ENCODE data around the gene TMEM52. TPM values are rescaled to one million over a fixed set of nuclear protein-coding genes. Genes with fewer than 3 reads are reported as not detected.
A peak's percentile ranks its signal among the peaks of the same experiment; 100 is the strongest.

TMEM52 gene
- total RNA-seq, 1 donor from 2014 or later: 5.4 TPM

- Mint-ChIP-seq H3K4me3 (ENCODE audit: unreplicated experiment) (no peak overlapping the region), H3K27me3 (ENCODE audit: unreplicated experiment) (no peaks in the 10 kb centered on the region)
- no peak for DNase-seq
Observed at GRCh38 chr1:1921459-1921862, 2.4 kb upstream of the TMEM52 start.

GRCh38 chr1:1920608-1921458 is 1.8 kb upstream of the TMEM52 start:
- Mint-ChIP-seq H3K36me3 (ENCODE audit: unreplicated experiment) (no peaks in the 10 kb centered on the region), H3K9me3 (ENCODE audit: unreplicated experiment) (peaks cover 2% of the 10 kb centered on the region), H3K27me3 (ENCODE audit: unreplicated experiment) (no peaks in the 10 kb centered on the region), H3K4me3 (ENCODE audit: unreplicated experiment) (no peak overlapping the region), H3K4me1 (ENCODE audit: low read depth, unreplicated experiment) (no peaks in the 10 kb centered on the region), H3K27ac (ENCODE audit: unreplicated experiment) (no peak overlapping the region)
- no peak for TF ChIP-seq CTCF (IDR thresholded peaks at IDR 0.05; ENCODE audit: partially characterized antibody, unreplicated experiment)
- DNase-seq: peak; percentile 12

More at GRCh38 chr1:1921459-1921862, 2.4 kb upstream of the TMEM52 start:
- TF ChIP-seq CTCF (IDR thresholded peaks at IDR 0.05; ENCODE audit: partially characterized antibody, unreplicated experiment): no peak
- H3K4me1 Mint-ChIP-seq (ENCODE audit: low read depth, unreplicated experiment): no peaks in the 10 kb centered on the region
- peaks cover 2% of the 10 kb centered on the region for H3K9me3 Mint-ChIP-seq (ENCODE audit: unreplicated experiment)
- no peak overlapping the region for H3K27ac Mint-ChIP-seq (ENCODE audit: unreplicated experiment)
- no peaks in the 10 kb centered on the region for H3K36me3 Mint-ChIP-seq (ENCODE audit: unreplicated experiment)

GRCh38 chr1:1920057-1920607 is 1.1 kb upstream of the TMEM52 start:
- Mint-ChIP-seq H3K4me3 (ENCODE audit: unreplicated experiment) (no peak overlapping the region), H3K9me3 (ENCODE audit: unreplicated experiment) (peaks cover 2% of the 10 kb centered on the region), H3K36me3 (ENCODE audit: unreplicated experiment) (no peaks in the 10 kb centered on the region), H3K27me3 (ENCODE audit: unreplicated experiment) (no peaks in the 10 kb centered on the region), H3K4me1 (ENCODE audit: low read depth, unreplicated experiment) (peaks cover under 1% of the 10 kb centered on the region), H3K27ac (ENCODE audit: unreplicated experiment) (no peak overlapping the region)
- no peak for TF ChIP-seq CTCF (IDR thresholded peaks at IDR 0.05; ENCODE audit: partially characterized antibody, unreplicated experiment)
- no peak for DNase-seq

GRCh38 chr1:1919304-1920056 is 401 bp upstream of the TMEM52 start:
- TF ChIP-seq CTCF (IDR thresholded peaks at IDR 0.05; ENCODE audit: partially characterized antibody, unreplicated experiment): no peak

More at GRCh38 chr1:1919304-1920056, 401 bp upstream of the TMEM52 start:
- H3K9me3 Mint-ChIP-seq (ENCODE audit: unreplicated experiment): no peaks in the 10 kb centered on the region
- H3K27me3 Mint-ChIP-seq (ENCODE audit: unreplicated experiment): no peaks in the 10 kb centered on the region
- peaks cover 2% of the 10 kb centered on the region for H3K4me1 Mint-ChIP-seq (ENCODE audit: low read depth, unreplicated experiment)
- H3K27ac Mint-ChIP-seq (ENCODE audit: unreplicated experiment): no peak overlapping the region
- DNase-seq: peak; percentile 100
- no peaks in the 10 kb centered on the region for H3K36me3 Mint-ChIP-seq (ENCODE audit: unreplicated experiment)
- no peak overlapping the region for H3K4me3 Mint-ChIP-seq (ENCODE audit: unreplicated experiment)

Data from glutamatergic neuron (in vitro differentiated cells).